Measurements from ENCODE around the gene PFDN1. TPM values are rescaled to one million over a fixed set of nuclear protein-coding genes. Genes with fewer than 3 reads are reported as not detected.

PFDN1 gene
- total RNA-seq, 4 donors from 2014 or later, result 42.7 to 102 (median 70.9) TPM

GRCh38 chr5:140235791-140236551 lies 66.9 kb downstream of the PFDN1 start:
- TF ChIP-seq POLR2A (IDR thresholded peaks at IDR 0.05) (no peak), CTCF (IDR thresholded peaks at IDR 0.05) (no peak)
- Histone ChIP-seq H3K27me3 (no peaks in the 10 kb centered on the region), H3K4me3 (no peak overlapping the region), H3K36me3 (no peaks in the 10 kb centered on the region), H3K27ac (no peak overlapping the region), H3K9me3 (no peaks in the 10 kb centered on the region), H3K4me1 (peaks cover 1 to 8% of the 10 kb centered on the region in 2 donors)
- intact Hi-C loops (cut with DNase I; ENCODE audit: low total_unique reads), result no loop called here
- no peak for DNase-seq

GRCh38 chr5:140234377-140234989 lies 68.4 kb downstream of the PFDN1 start:
- Histone ChIP-seq H3K4me1 (no peaks in the 10 kb centered on the region), H3K27me3 (no peaks in the 10 kb centered on the region), H3K27ac (no peak overlapping the region), H3K4me3 (no peak overlapping the region), H3K36me3 (no peaks in the 10 kb centered on the region), H3K9me3 (no peaks in the 10 kb centered on the region)
- TF ChIP-seq POLR2A (IDR thresholded peaks at IDR 0.05), result no peak
- TF ChIP-seq CTCF (IDR thresholded peaks at IDR 0.05), result no peak
- intact Hi-C loops (cut with DNase I; ENCODE audit: low total_unique reads), result no loop called here
- DNase-seq, result no peak

- Histone ChIP-seq H3K9me3 (no peaks in the 10 kb centered on the region), H3K4me3 (no peak overlapping the region), H3K27ac (no peak overlapping the region), H3K27me3 (no peaks in the 10 kb centered on the region), H3K4me1 (no peaks in the 10 kb centered on the region), H3K36me3 (no peaks in the 10 kb centered on the region)
- DNase-seq, result no peak
- intact Hi-C loops (cut with DNase I; ENCODE audit: low total_unique reads), result no loop called here
- TF ChIP-seq CTCF (IDR thresholded peaks at IDR 0.05) (no peak), POLR2A (IDR thresholded peaks at IDR 0.05) (no peak)
Measured at GRCh38 chr5:140232731-140233130, 70.2 kb downstream of the PFDN1 start.

- H3K4me1 ChIP-seq, result no peaks in the 10 kb centered on the region
- TF ChIP-seq CTCF (IDR thresholded peaks at IDR 0.05) (no peak), POLR2A (IDR thresholded peaks at IDR 0.05) (no peak)
- no peak overlapping the region for H3K27ac ChIP-seq
- intact Hi-C loops (cut with DNase I; ENCODE audit: low total_unique reads), result no loop called here
- no peaks in the 10 kb centered on the region for H3K9me3 ChIP-seq
- H3K36me3 ChIP-seq, result no peaks in the 10 kb centered on the region
- H3K27me3 ChIP-seq, result no peaks in the 10 kb centered on the region
- DNase-seq, result no peak
- no peak overlapping the region for H3K4me3 ChIP-seq
Measured at GRCh38 chr5:140230373-140230772, 72.5 kb downstream of the PFDN1 start.

- Histone ChIP-seq H3K4me1 (no peaks in the 10 kb centered on the region), H3K27me3 (no peaks in the 10 kb centered on the region), H3K4me3 (no peak overlapping the region), H3K27ac (no peak overlapping the region), H3K9me3 (no peaks in the 10 kb centered on the region), H3K36me3 (no peaks in the 10 kb centered on the region)
- no peak for TF ChIP-seq CTCF (IDR thresholded peaks at IDR 0.05)
- no peak for TF ChIP-seq POLR2A (IDR thresholded peaks at IDR 0.05)
- intact Hi-C loops (cut with DNase I; ENCODE audit: low total_unique reads), result no loop called here
- DNase-seq, result no peak
Measured at GRCh38 chr5:140228364-140228837, 74.5 kb downstream of the PFDN1 start.

Measured in uterus (tissue), 4 donors.